RCC 7860 (cell line): ENCODE data around the gene NUFIP1.
A peak's percentile ranks its signal among the peaks of the same experiment; 100 is the strongest.
"Not testable (repeated sequence)": the region's sequence is repeated elsewhere in the genome, so short reads cannot be mapped to it uniquely, and the experiment has no call there.

Experiments used
- DNase-seq: peaks from one replicate; pipeline ENCODE4 v3.0.0-alpha.2; 2015; ENCODE audit warnings: low spot score
- FAIRE-seq: peaks from 2 replicates; lab custom pipeline; 2012; peaks lifted over from hg19 to GRCh38; lab: Jason Lieb, UNC

NUFIP1 gene

DNA sequence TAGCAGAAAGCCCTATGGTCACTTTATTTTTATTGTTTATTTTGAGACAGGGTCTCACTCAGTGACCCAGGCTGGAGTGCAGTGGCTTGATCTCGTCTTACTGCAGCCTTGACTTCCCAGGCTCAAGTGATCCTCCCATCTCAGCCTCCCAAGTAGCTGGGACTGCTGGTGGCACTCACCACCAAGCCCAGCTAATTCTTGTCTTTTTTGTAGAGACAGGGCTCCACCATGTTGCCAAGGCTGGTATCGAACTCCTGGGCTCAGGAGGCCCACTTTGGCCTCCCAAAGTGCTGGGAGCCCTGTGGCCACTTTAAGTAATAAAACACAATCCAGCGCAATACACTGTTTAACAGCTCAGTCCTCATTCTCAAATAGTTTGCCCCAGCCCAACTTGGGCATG lies 69.3 kb downstream of the NUFIP1 start:
- DNase-seq (no peak), FAIRE-seq (no peak)

DNA sequence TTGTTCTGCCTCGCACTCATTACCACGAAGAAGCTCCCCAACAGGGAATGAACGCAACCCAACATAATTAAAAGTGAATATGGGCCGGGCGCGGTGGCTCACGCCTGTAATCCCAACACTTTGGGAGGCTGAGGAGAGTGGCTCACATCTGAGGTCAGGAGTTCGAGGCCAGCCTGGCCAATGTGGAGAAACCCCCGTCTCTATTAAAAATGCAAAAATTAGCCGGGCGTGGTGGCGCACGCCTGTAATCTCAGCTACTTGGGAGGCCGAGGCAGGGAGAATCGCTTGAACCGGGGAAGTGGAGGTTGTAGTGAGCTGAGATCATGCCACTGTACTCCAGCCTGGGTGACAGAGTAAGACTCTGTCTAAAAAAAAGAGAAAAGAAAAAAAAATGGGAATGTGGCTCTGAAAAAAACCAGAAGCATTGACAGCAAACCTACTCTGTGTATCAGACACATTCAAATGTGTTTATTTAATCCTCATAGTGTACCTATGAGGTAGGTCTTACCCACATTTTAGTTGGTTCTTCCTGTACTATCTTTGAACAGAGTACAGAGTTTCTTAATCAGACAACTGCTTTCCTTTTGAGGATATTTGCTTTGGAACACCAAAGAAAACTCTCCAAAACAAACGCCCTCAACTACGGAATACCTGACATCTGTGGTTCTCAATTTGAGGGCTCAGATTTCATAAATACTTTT lies 70.0 kb downstream of the NUFIP1 start:
- DNase-seq = no peak
- FAIRE-seq = no peak

DNA sequence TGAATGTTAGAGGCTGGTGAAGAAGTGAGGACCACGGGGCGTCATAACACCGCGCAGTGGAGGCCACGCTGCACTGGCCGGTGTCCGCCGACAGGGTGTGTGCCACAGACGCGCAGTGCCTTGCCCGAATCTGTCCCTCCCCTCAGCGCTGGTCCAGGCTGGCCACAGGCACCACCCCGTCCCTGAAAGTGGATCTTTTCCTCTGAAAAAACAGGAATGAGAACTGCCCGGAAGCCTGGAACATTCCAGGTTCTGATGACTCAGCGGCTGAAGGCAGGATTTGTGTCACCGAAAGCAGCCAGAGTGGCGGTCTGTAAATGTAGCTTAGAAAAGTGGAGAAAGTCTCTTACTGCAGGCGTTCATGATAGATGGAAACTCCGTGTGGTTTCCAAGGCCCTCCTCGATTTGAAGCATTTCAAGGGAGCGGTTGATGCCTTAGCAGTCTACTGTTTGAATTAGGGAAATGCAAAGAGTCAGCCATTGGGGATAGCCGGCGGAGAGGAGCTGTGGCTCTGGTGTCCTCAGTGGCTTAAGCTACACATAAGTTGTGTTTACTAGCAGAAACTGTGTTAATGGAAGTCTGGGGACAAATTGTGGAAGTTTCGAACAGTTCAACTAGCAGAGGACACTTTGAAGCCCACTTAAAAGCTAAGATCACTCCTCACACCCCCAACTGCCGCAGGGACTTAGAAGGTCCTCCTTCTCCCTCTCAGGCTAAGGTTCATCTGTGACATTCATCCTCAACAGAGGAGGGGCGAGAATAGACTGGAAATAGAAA lies 70.8 kb downstream of the NUFIP1 start:
- peak; percentile 73 for FAIRE-seq

DNA sequence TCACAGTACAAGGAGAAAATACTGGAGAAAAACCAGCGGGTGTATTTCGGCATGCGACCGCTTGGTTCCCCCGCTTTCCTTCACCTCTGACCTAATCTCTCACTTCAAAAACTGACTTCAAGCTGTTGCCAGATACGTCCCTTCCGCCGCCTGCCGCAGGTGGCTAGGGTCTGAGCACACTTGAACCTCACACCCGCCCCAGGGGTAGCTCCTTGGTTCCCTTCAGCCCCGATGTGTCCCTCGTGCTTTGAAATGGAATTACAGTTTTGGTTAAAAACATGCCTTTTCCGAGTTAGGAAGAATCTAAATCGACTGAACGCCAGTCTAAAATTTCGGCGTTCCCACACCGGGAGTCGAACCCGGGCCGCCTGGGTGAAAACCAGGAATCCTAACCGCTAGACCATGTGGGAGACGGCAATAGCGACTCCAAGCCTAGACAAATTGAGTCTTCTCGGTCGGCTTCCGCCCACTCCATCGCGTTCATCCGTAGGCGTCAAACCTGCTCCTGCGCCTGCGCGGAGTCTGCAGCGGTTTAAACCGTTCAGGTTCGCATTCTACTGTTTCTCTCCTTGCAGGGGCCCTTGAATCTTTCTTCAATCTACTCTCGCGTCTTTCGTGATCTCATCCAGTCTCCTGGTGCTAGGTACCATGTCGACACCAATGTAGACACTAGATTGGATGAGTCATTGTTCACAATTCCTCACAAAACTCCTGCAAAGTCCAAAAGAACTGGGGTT lies 71.5 kb downstream of the NUFIP1 start:
- peak; percentile 94 for DNase-seq
- FAIRE-seq = peak; percentile 74

More for the DNA sequence above, 70.8 kb downstream of the NUFIP1 start:
- DNase-seq = peak; percentile 93

DNA sequence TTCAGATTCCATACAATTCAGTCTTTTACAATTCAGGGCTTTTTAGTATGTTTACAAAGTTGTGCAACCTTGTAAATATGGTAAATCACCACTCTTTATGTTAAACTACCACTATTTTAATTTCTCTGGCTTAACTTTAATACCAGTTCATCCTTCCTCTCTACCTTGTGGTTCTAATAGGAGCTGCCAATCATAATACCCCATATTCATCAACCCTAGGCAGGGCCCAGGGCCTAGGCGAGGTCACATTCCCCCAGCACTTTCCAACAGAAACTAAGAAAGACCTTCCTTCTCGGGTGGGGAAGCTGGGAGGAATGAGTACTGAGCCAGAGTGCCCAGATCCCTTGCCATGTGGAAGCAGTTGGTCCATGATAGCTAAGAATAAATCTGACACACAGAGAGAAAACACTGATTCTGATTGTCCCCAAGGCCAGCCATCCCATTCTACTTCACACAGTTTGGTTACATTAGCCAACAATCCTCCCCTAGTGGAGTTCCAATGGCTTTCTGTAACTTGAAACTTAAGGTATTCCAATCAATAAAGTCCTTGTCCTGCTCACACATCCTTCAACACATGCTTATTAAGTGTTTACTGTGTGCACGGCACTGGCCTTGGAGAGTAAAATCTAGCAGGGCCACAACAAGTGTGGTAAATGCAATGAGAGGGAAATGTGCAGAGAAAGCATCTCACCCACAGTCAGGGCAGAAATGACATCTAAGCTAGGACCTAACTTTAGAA lies 76.8 kb downstream of the NUFIP1 start:
- FAIRE-seq (no peak), DNase-seq (no peak)

DNA sequence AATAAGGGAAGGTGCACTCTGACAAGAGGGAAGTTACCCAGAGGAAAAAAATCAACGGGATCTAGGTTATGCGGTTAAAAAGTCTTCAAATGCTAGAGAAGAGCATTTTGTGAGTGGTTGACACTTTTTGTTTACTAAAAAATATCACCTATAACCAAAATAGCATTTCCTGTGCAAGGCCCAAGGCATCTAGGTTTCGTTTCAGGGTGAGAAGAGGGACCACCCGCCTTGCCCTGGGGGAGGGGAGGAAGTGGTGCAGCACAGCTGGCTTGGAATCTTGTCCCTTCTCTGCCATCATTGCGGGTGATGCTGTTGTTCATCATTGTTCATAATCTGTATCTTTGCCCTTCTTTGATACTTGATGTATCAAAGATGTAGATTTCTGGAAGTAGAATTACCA lies 80.6 kb downstream of the NUFIP1 start:
- FAIRE-seq = no peak
- no peak for DNase-seq

DNA sequence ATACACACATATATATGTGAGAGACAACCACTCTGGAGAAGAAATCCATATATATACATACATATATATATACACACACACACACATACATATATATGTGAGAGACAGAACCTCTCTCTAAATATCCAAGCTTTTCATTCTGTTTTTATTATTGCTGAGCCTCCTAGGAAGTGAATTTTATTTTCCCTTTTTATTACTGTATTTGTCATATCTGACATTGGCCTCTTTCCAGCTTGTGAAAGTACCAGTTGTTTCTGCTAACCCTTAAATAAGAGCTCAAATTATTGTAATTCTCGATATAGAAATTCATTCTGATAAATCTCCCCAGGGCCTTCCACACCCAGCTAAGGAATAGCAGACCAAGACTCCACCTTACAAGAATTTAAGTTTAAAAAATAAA lies 81.0 kb downstream of the NUFIP1 start:
- FAIRE-seq = no peak

DNA sequence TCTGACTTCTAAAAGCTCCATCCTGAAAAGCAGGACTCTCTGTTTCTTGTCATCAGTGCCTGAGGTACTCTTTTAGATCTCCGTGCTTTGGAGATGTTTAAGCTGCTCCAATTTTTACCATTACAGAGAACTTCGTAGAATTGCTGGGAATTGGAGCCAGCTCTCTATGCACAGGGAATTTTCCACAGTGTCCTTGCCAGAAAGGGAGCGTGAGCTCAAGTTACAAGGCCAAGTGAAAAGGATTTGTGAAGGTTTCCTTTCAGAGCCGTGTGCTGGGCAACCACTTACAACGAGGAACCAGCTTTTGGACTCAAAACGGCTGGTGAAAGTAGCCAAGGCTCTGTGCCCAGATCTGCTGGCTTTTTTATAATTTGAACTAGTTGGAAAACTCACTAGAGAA lies 82.6 kb downstream of the NUFIP1 start:
- no peak for FAIRE-seq

More for the DNA sequence above, 81.0 kb downstream of the NUFIP1 start:
- DNase-seq = no peak

DNA sequence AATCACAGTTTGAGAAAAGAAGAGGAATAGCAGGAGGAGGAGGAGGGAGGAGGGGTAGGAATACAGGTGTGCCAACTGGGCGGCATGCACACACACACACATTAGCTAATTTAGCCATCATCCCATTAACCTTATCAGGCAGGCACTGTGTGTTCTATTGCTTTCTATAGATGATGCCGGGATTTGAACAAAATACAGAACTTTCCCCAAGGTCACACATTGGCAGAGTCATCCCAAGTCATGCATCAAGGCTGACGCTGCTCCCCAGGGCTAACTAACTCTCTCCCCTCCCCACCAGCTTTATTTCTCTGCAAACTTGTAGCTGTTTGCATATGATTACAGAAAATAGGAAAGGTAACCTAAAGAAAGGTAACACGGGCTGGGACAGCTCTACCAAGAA lies 83.0 kb downstream of the NUFIP1 start:
- no peak for FAIRE-seq
- DNase-seq = no peak

More for the DNA sequence above, 82.6 kb downstream of the NUFIP1 start:
- DNase-seq = no peak

DNA sequence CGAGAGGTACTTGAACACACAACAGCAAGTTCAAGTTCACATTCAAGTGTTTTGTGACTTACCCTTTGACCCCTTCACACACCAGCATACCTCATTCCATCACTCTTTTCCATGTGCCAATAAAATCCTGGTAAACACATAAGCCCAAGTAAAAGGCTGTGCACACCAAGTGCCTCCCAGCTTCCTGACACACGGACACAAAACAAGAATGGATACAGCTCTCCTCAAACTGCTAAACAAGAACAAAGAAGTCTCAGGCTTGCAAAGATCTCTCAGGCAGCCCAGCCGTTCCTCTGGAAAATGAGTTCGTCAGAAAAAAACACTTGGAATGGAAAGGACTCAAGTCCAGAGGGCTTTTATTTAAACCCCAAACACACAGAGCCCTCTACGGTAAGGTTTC lies 83.7 kb downstream of the NUFIP1 start:
- FAIRE-seq = no peak
- no peak for DNase-seq

DNA sequence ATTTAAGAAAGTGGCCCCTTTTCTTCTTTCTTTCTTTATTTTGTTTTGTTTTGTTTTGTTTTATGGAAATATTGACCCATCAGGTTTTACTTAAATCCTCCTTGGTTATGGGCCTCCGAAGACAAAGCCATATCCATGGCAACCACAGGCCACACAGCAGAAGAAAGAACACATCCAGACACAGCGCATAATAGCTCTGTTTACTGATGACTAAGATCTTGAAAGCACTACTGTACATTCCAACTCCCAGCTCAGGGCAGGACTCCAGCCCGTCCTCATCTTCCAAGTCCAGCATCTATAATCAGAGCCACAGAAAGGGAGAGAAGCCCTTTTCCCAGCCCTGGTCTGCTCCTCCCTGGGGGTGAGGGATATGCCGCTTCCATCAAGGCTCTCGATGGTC lies 84.3 kb downstream of the NUFIP1 start:
- no peak for FAIRE-seq

DNA sequence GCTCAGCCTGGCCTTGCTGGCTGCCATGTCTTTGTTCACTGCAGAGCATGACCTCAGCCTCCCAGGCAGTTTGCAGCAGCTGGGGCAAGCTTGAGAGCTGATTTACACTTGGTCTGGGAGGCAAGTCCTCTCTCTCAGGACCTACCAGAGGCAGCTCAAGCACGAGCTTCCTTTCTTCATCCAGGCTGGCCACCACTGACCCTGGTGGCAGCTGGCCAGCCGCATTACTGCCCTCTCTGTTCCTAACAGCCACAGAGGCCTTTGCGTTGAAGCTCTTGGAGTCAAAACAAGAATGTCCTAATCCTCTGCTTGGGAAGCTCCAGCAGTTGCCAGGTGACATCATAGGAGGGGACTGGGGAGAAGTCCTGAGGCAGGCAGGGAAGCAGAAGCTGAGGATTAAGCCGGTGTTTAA lies 85.7 kb downstream of the NUFIP1 start:
- FAIRE-seq (no peak), DNase-seq (no peak)

More for the DNA sequence above, 84.3 kb downstream of the NUFIP1 start:
- no peak for DNase-seq

DNA sequence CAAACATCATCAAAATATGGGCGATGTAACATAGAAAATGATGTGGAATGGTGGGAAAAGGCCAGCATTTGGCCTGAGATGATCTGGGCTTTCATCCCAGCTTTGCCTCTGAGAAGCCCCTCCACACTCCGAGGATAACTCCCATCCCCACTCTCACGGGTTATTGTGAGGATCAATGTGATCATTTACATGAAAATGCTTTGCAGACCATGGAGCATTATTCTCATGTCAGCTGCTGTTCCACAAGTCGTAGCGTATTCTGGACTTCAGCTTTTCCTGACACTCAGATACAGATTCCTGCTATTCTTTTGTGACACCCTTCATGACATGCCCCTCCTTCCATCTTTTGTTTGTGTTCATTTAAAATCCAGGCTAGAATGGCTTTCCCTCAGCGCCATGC lies 86.5 kb downstream of the NUFIP1 start:
- DNase-seq = no peak
- no peak for FAIRE-seq

DNA sequence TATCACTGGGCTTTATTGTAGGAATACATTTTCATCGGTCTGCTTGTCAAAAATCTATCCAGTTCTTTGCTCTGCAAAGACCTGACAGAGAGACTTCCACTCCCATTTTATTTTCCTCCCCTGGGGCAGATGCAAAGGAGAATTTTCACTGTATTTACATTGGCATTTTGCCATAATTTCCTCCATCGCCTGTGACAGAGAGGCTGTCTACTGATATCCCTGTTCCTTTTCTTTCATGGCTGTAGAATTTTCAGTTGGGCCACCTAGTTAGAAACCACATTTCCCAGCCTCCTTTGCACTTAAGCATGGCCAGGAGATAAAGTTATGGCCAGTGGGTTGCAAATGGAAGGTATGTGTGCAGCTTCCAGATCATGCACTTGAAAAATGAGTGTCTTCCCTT lies 89.3 kb downstream of the NUFIP1 start:
- DNase-seq = no peak
- no peak for FAIRE-seq

DNA sequence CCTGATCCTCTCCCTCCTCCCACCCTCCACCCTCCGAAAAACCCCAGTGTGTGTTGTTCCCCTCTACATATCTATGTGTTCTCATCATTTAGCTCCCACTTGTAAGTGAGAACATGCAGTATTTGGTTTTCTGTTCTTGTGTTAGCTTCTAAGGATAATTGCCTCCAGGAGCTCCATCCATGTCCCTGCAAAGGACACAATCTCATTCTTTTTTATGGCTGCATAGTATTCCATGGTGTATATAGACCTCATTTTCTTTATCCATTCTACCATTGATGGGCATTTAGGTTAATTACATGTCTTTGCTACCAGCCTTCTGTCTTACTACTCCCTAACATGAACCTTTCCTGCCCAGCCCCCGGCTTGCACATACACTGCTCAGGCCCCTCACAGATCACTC lies 91.0 kb downstream of the NUFIP1 start:
- not testable (repeated sequence) for DNase-seq, FAIRE-seq

DNA sequence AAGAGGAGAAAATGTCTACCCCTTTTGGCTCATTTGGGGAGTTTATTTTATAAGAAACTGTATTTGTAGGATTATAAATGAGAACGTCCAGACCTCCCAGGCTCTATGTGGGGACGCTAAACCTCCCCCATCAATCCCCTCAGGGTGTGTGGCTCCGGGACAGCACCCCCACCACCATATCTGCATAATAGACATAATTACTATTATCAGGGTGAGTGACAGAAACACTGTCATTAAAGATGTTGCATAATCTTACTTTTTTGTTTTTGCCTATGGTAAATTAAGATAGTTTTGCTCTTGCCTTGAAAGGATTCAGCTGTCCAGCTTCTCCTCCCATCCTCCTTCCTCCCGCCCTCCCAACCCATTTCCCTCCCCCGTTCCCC lies 93.3 kb downstream of the NUFIP1 start:
- no peak for FAIRE-seq
- no peak for DNase-seq

DNA sequence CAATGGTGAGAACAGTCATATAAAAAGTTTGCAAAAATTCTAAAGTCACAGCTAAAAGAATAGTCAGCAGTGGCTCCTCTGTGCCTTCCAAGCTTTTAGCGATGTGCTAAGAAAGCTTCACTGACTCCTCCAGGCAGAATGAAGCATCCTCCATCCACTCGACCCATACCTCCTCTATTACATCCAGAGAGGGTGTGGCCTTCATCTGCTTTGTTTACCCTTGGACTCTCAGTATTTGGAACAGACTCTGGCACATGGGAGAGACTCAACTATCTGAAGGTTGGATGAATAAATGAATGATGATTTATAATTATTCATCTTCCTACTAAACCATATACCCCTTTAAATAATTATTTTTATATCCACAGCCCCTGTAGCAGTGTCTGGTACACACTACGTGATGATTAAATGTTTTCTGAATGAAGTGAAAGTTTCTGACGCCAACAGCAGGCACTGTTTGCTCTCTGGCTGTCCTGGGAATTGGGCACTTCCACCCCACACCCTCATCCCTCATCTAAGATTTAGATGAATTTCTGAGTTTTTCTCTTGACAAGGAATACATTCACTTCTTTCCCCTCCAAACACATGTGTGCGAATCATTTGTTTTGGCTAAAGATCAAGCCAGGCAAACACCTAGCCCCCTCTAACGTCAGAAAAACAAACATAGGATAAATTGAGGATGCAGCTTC lies 93.9 kb downstream of the NUFIP1 start:
- FAIRE-seq (no peak), DNase-seq (no peak)

DNA sequence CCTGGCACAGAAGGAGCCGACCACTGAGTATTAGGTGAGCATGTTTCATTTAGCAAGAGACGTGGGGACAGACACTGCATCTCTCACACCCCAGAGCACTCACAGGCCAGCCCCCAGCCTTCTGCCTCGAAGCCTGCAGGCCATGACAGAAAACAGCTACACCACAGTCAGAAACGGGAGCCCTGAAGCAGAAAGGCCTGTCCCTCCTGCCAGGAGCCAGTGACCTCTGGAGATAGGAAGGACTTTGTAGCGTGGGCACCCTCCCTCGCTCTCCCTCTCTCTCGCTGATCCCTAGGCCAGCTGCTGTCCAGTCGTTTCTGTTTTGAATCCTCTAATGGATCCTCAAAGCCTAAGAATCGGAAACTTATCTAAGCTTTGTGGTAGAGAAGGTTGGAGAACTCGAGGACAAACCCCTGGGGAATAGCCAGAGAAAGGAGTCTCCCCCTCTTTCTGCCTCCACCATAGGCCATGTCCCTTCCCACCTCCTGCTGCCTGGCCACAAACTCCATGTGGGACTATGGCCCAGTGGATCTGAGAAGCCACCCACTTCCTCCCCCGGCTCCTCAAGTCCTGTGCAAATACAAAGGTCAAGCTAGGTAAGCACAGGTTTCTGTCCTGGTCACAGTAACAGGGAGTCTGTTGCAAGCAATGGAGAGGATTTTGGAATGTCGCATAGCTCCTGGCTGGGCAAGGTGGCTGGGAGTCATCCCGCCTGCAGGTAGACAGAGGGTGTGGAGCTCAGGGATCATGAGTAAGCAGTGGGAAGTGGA lies 95.1 kb downstream of the NUFIP1 start:
- no peak for FAIRE-seq

More for the DNA sequence above, 95.1 kb downstream of the NUFIP1 start:
- DNase-seq = no peak
